WTC11 (cell line): ENCODE data around the gene GJD3.

ENCODE experiments used
- TP53 ChIP-seq: sonication (generic); formaldehyde crosslinking; IDR thresholded peaks from 2 replicates; pipeline ENCODE4 v1.8.1; 2023; ENCODE audit warnings: mild to moderate bottlenecking, missing genetic modification reagents
- ZBTB21 ChIP-seq: sonication (generic); formaldehyde crosslinking; IDR thresholded peaks from 2 replicates; pipeline ENCODE4 v1.8.1; 2023; ENCODE audit warnings: mild to moderate bottlenecking, missing genetic modification reagents, borderline replicate concordance
- ZNF138 ChIP-seq: sonication (generic); formaldehyde crosslinking; conservative IDR thresholded peaks from 2 replicates; pipeline ENCODE4 v1.8.1; 2022; ENCODE audit warnings: mild to moderate bottlenecking, moderate library complexity, missing genetic modification reagents
- TF ChIP-seq, protein P1 (sequence below): fragments of 200-600 bp; IDR thresholded peaks from 2 replicates; pipeline ENCODE4 v1.8.0; 2022; ENCODE audit warnings: antibody characterized with exemption

GRCh38 chr17:40350689-40351358, 13.7 kb downstream of the GJD3 start:
- TF ChIP-seq TP53 (CRISPR knock-in tag) (no peak), ZBTB21 (CRISPR knock-in tag) (no peak), ZNF138 (no peak)
- TF ChIP-seq, protein P1, sequence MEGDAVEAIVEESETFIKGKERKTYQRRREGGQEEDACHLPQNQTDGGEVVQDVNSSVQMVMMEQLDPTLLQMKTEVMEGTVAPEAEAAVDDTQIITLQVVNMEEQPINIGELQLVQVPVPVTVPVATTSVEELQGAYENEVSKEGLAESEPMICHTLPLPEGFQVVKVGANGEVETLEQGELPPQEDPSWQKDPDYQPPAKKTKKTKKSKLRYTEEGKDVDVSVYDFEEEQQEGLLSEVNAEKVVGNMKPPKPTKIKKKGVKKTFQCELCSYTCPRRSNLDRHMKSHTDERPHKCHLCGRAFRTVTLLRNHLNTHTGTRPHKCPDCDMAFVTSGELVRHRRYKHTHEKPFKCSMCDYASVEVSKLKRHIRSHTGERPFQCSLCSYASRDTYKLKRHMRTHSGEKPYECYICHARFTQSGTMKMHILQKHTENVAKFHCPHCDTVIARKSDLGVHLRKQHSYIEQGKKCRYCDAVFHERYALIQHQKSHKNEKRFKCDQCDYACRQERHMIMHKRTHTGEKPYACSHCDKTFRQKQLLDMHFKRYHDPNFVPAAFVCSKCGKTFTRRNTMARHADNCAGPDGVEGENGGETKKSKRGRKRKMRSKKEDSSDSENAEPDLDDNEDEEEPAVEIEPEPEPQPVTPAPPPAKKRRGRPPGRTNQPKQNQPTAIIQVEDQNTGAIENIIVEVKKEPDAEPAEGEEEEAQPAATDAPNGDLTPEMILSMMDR: no peak
